Activated CD8-positive, alpha-beta T cell treated with anti-CD3 and anti-CD28 coated beads for 36 hours (primary cell): Measurements from ENCODE around the gene IL17C. TPM values are rescaled to one million over a fixed set of nuclear protein-coding genes. Genes with fewer than 3 reads are reported as not detected.
"Not testable (repeated sequence)": the region's sequence is repeated elsewhere in the genome, so short reads cannot be mapped to it uniquely, and the experiment has no call there.

Experiments used
- ATAC-seq: fragments of 200-7000 bp; cut with Tn5 transposase; one replicate; pipeline ENCODE4 v1.10.0; 2021; ENCODE audit warnings: mild to moderate bottlenecking, moderate library complexity
- CTCF ChIA-PET: fragments of 350-600 bp; sonication (Branson Sonifier 250); formaldehyde crosslinking; loops from one replicate; lab custom pipeline; 2021; ENCODE audit warnings: antibody characterized with exemption; lab: Charles Lee
- POLR2A ChIA-PET: fragments of 350-600 bp; sonication (Branson Sonifier 250); formaldehyde crosslinking; loops from one replicate; lab custom pipeline; 2021; ENCODE audit warnings: antibody characterized with exemption; lab: Charles Lee
- DNase-seq: peaks from one replicate; pipeline ENCODE4 v3.0.0-alpha.2; 2020
- H3K27ac Mint-ChIP-seq: one replicate; pipeline ENCODE4 v1.8.0; 2021; ENCODE audit warnings: mild to moderate bottlenecking, mixed read lengths
- H3K27me3 Mint-ChIP-seq: one replicate; pipeline ENCODE4 v1.8.0; 2021; ENCODE audit warnings: mixed read lengths
- H3K36me3 Mint-ChIP-seq: one replicate; pipeline ENCODE4 v1.8.0; 2021; ENCODE audit warnings: low read depth, mixed read lengths
- H3K4me1 Mint-ChIP-seq: one replicate; pipeline ENCODE4 v1.8.0; 2021; ENCODE audit warnings: low read depth, mixed read lengths
- H3K4me3 Mint-ChIP-seq: one replicate; pipeline ENCODE4 v1.8.0; 2021; ENCODE audit warnings: mild to moderate bottlenecking, moderate library complexity, mixed read lengths
- H3K9me3 Mint-ChIP-seq: one replicate; pipeline ENCODE4 v1.8.0; 2021; ENCODE audit warnings: mixed read lengths
- CTCF ChIP-seq: fragments of 200-600 bp; IDR thresholded peaks from one replicate; pipeline ENCODE4 v1.8.0; 2022; ENCODE audit warnings: antibody characterized with exemption, mild to moderate bottlenecking
- intact Hi-C: fragments of 100-400 bp; cut with micrococcal nuclease; formaldehyde crosslinking; loops from one replicate; pipeline ENCODE4 v1.10.0; 2022
- total RNA-seq, 2 experiments: library from RNA; stranded (reverse); gene quantifications; one replicate each; pipeline ENCODE4 v1.2.3, GENCODE V29; 2021

The IL17C gene
- total RNA-seq, 2 experiments from 2014 or later: 0.31 TPM; not detected in 1

GRCh38 chr16:88608076-88608475 lies 30.3 kb upstream of the IL17C start:
- POLR2A ChIA-PET: interaction anchor here (0.6 kb wide), 1 partner anchor 9 kb away, joined by 3 read pairs; no protein-coding TSS in a partner anchor
- H3K36me3 Mint-ChIP-seq: peaks cover 13% of the 10 kb centered on the region
- no peak for ATAC-seq

GRCh38 chr16:88609426-88609825 lies 28.9 kb upstream of the IL17C start:
- H3K4me3 Mint-ChIP-seq, intact Hi-C loops, H3K4me1 Mint-ChIP-seq, DNase-seq, H3K9me3 Mint-ChIP-seq, H3K27ac Mint-ChIP-seq, ATAC-seq, H3K27me3 Mint-ChIP-seq: not testable (repeated sequence)
- ChIA-PET CTCF (interaction anchor here (0.8 to 1.8 kb wide), 6 partner anchors 9 to 76 kb away, joined by 3 to 5 read pairs (median 3); no protein-coding TSS in a partner anchor), POLR2A (interaction anchor here (1.3 kb wide), 1 partner anchor 39 kb away, joined by 4 read pairs; no protein-coding TSS in a partner anchor)
- H3K36me3 Mint-ChIP-seq: peaks cover 11% of the 10 kb centered on the region

More at GRCh38 chr16:88608076-88608475, 30.3 kb upstream of the IL17C start:
- no peak overlapping the region for H3K27ac Mint-ChIP-seq
- CTCF ChIA-PET: interaction anchor here (1.2 to 1.8 kb wide), 3 partner anchors 12 to 170 kb away, joined by 3 read pairs; no protein-coding TSS in a partner anchor
- no peaks in the 10 kb centered on the region for H3K4me1 Mint-ChIP-seq
- H3K4me3 Mint-ChIP-seq: no peak overlapping the region
- no peak for DNase-seq
- intact Hi-C loops: no loop called here
- TF ChIP-seq CTCF: no peak
- no peaks in the 10 kb centered on the region for H3K27me3 Mint-ChIP-seq
- H3K9me3 Mint-ChIP-seq: no peaks in the 10 kb centered on the region

- no peaks in the 10 kb centered on the region for H3K4me1 Mint-ChIP-seq
- ChIA-PET CTCF (interaction anchor here (0.8 to 1.8 kb wide), 6 partner anchors 8 to 75 kb away, joined by 3 to 5 read pairs (median 3); no protein-coding TSS in a partner anchor), POLR2A (interaction anchor here (0.6 to 1.3 kb wide), 2 partner anchors 9 to 39 kb away, joined by 3 to 4 read pairs; no protein-coding TSS in a partner anchor)
- H3K27me3 Mint-ChIP-seq: no peaks in the 10 kb centered on the region
- H3K4me3 Mint-ChIP-seq: no peak overlapping the region
- H3K9me3 Mint-ChIP-seq: no peaks in the 10 kb centered on the region
- no peak for TF ChIP-seq CTCF
- no peak for ATAC-seq
- peaks cover 11% of the 10 kb centered on the region for H3K36me3 Mint-ChIP-seq
- intact Hi-C loops: no loop called here
- no peak for DNase-seq
- H3K27ac Mint-ChIP-seq: no peak overlapping the region
These were observed 28.3 kb upstream of the IL17C start for GRCh38 chr16:88610080-88610479.

GRCh38 chr16:88610909-88611812 lies 27.2 kb upstream of the IL17C start:
- no peak overlapping the region for H3K4me3 Mint-ChIP-seq
- no peaks in the 10 kb centered on the region for H3K4me1 Mint-ChIP-seq
- ATAC-seq (no peak), DNase-seq (no peak)
- ChIA-PET POLR2A (interaction anchor here (0.6 kb wide), 1 partner anchor 10 kb away, joined by 3 read pairs; no protein-coding TSS in a partner anchor), CTCF (interaction anchor here (1.5 kb wide), 1 partner anchor 9 kb away, joined by 4 read pairs; no protein-coding TSS in a partner anchor)
- no peaks in the 10 kb centered on the region for H3K27me3 Mint-ChIP-seq
- TF ChIP-seq CTCF: no peak
- H3K27ac Mint-ChIP-seq: no peak overlapping the region
- intact Hi-C loops: no loop called here
- H3K9me3 Mint-ChIP-seq: no peaks in the 10 kb centered on the region
- peaks cover 14% of the 10 kb centered on the region for H3K36me3 Mint-ChIP-seq

GRCh38 chr16:88613293-88613692 lies 25.1 kb upstream of the IL17C start:
- ChIA-PET CTCF (no interaction called here), POLR2A (no interaction called here)
- no peak overlapping the region for H3K4me3 Mint-ChIP-seq
- peaks cover 13% of the 10 kb centered on the region for H3K36me3 Mint-ChIP-seq
- H3K27me3 Mint-ChIP-seq: no peaks in the 10 kb centered on the region
- DNase-seq: no peak
- intact Hi-C loops: no loop called here
- H3K9me3 Mint-ChIP-seq: no peaks in the 10 kb centered on the region
- H3K4me1 Mint-ChIP-seq: no peaks in the 10 kb centered on the region
- no peak for TF ChIP-seq CTCF
- no peak overlapping the region for H3K27ac Mint-ChIP-seq
- no peak for ATAC-seq
